A204.1 (cell line): Measurements from ENCODE around the gene CD59.
"Not testable (repeated sequence)": the region's sequence is repeated elsewhere in the genome, so short reads cannot be mapped to it uniquely, and the experiment has no call there.

ENCODE experiments used
- FAIRE-seq: peaks from 2 replicates; lab custom pipeline; 2012; peaks lifted over from hg19 to GRCh38; lab: Jason Lieb, UNC

The CD59 gene

DNA sequence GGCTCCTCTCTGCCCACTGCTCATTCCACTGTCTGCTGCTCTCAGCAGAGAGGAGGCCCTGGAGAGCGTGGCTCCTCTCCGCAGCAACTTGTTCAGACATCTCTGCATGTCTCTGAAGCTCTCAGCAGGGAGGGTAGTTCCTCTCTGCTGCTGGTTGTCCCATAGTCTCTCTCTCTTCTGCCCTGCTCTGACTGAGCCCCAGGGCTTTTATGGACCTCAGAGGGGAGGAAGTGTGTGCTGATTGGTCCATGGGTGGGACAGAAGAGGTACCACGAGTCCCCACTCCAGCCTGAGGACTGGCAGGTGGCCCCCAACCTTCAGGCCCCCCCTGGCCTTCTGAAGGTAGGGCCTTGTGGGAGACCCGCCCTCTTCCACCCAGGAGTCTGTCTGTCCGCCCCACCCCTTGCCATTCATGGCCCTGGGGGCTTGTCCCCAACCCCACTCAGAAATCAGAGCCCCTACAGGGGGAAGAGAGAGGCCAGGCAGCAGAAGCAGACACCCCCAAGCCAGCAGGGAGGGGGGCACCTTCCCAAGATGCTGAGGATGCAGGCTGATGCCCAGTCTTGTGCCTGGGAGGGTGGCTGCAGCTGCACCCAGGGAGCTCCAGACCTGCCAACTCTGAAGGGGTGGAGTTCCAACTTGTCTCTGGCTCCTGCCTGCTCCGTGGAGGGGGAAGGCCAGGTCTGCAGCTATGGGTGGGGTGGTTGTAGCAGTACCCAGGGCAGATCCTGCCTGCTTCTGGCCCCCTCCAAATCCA, 70.7 kb downstream of the CD59 start:
- no peak for FAIRE-seq

DNA sequence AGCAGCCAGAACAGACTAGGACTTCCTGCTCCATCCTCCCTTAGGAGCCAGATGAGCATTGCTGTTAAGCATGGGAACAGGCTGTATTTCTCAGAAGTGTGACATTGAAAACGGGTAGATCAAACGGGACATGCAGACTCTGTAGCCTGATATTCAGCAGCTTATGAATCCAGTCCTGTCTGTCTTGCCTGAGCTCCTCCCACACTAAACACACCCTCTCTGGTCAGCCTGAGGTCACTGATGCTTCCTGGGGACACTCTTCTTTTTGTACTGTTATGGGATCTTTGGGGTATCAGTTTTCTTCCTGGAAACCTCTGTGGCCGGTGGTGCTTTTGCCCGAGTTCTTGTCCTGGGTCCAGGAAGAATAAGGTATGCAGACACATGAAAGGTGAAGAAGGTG, 71.4 kb downstream of the CD59 start:
- FAIRE-seq, result no peak

DNA sequence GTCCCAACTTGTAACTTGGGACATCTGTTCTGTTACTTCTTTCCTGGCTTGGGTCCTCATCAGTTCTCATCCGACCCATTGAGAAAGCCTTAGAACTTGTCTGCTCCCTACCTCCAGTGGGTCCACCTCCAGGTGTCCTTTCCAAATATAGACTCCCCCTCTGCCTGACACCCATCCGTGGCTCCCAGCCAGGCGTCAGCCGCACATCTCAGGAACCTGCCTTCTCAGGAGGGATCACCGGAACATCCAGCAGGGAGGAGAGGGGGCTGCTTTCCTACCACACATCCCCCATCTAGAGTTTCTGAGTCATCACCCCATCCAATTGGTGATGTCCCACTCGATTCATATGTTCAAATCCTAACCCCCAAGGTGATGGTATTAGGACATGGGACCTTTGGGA, 72.1 kb downstream of the CD59 start:
- FAIRE-seq, result no peak

- FAIRE-seq, result no peak
Observed at GRCh38 chr11:33663121-33663520, 73.1 kb downstream of the CD59 start.

DNA sequence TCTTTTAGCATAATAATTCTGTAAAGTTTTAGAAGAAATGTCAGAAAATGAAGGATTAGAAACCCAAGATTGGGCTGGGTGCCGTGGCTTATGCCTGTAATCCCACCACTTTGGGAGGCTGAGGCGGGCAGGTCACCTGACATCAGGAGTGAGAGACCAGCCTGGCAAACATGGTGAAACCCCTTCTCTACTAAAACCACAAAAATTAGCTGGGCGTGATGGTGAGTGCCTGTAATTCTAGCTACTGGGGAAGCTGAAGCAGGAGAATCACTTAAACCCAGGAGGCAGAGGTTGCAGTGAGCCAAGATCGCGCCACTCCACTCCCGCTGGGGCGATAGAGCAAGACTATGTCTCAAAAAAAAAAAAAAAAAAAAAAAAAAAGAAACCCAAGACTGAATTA, 74.7 kb downstream of the CD59 start:
- FAIRE-seq, result not testable (repeated sequence)

GRCh38 chr11:33660962-33661361, 75.3 kb downstream of the CD59 start:
- FAIRE-seq, result no peak

- no peak for FAIRE-seq
Observed at GRCh38 chr11:33659370-33660139, 76.7 kb downstream of the CD59 start.

- FAIRE-seq, result no peak
Observed at GRCh38 chr11:33658195-33658900, 77.9 kb downstream of the CD59 start.

DNA sequence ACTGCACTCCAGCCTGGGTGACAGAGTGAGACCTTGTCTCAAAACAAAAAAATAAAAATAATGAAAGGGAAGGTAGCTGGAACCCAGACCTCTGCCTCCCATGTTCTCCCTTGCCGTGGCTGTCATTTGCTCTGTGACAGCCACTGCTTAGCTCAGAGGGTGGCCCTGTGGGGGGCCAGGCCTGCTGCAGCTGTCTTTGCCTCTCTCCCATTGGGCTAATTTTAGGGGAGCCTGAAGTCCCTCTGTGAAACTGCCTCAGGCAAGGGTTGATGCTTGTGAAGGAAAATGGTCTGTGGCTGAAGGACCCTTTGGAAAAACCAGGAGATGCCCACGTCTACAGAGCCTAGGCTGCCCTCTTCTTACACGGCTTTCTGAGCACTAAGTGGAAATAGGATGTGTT, 78.5 kb downstream of the CD59 start:
- no peak for FAIRE-seq

DNA sequence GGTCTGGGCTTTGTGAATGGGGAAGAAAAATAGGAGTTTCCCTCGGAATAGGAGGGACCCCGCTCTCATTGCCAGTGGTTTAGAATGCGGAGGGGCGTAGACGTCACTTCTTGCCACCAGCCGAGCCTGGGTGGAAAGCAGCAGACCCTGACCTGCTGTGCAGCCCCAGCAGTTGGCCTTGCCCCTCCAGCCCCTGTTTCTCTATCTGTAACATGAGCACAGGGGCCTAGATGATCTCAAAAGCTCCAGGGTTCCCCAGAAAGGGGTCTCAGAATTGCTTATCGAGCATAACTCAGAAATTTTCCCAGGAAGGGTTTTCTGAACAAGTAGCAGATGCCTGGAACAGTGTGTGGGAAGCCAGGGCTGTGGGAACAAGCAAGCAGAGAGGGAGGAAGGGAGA, 79.5 kb downstream of the CD59 start:
- no peak for FAIRE-seq

GRCh38 chr11:33655842-33656600, 80.2 kb downstream of the CD59 start:
- no peak for FAIRE-seq

- no peak for FAIRE-seq
Observed at GRCh38 chr11:33654594-33654993, 81.6 kb downstream of the CD59 start.
